Lower lobe of right lung (tissue), 2 donors: Measurements from ENCODE around the gene DHX57. TPM values are rescaled to one million over a fixed set of nuclear protein-coding genes. Genes with fewer than 3 reads are reported as not detected.
"Not testable (repeated sequence)": the region's sequence is repeated elsewhere in the genome, so short reads cannot be mapped to it uniquely, and the experiment has no call there.

Experiments used
- ATAC-seq, 2 donors: fragments of 200-7000 bp; cut with Tn5 transposase; one replicate each; pipeline ENCODE4 v1.9.1; 2020 to 2022; ENCODE audit warnings: mild to moderate bottlenecking in 2 of 2, moderate library complexity in 2 of 2
- DNase-seq: peaks from one replicate; pipeline ENCODE4 v3.0.0-alpha.2; 2020
- H3K27ac ChIP-seq: fragments of 200-600 bp; one replicate; pipeline ENCODE4 v1.8.0; 2022
- H3K27me3 ChIP-seq: fragments of 200-600 bp; one replicate; pipeline ENCODE4 v1.8.0; 2022; ENCODE audit warnings: low read depth
- H3K36me3 ChIP-seq: fragments of 200-600 bp; one replicate; pipeline ENCODE4 v1.8.0; 2022; ENCODE audit warnings: mild to moderate bottlenecking
- H3K4me1 ChIP-seq: fragments of 200-600 bp; one replicate; pipeline ENCODE4 v1.8.0; 2022
- H3K4me3 ChIP-seq: fragments of 200-600 bp; one replicate; pipeline ENCODE4 v1.8.0; 2022; ENCODE audit warnings: mild to moderate bottlenecking
- H3K9me3 ChIP-seq: fragments of 200-600 bp; one replicate; pipeline ENCODE4 v1.8.0; 2022
- intact Hi-C: fragments of 100-400 bp; cut with DNase I; formaldehyde crosslinking; loops from one replicate; pipeline ENCODE4 v1.11.0; 2022
- total RNA-seq: library from RNA; stranded (reverse); fragmentation: NEBNext Ultra II Directional; extraction: Animal tissue kit (Norgen Biotek cat#: 25700); gene quantifications from one replicate; pipeline ENCODE4 v1.2.1, GENCODE V29; 2021
- TF ChIP-seq, protein P1 (sequence below): fragments of 200-600 bp; IDR thresholded peaks from one replicate; pipeline ENCODE4 v1.8.0; 2022; ENCODE audit warnings: antibody characterized with exemption, mild to moderate bottlenecking
- donor health status: DM: no; HTN: yes; CAD: no; lungs with severe emphysema.

The DHX57 gene
- total RNA-seq, 1 donor from 2014 or later: 15.5 TPM

DNA sequence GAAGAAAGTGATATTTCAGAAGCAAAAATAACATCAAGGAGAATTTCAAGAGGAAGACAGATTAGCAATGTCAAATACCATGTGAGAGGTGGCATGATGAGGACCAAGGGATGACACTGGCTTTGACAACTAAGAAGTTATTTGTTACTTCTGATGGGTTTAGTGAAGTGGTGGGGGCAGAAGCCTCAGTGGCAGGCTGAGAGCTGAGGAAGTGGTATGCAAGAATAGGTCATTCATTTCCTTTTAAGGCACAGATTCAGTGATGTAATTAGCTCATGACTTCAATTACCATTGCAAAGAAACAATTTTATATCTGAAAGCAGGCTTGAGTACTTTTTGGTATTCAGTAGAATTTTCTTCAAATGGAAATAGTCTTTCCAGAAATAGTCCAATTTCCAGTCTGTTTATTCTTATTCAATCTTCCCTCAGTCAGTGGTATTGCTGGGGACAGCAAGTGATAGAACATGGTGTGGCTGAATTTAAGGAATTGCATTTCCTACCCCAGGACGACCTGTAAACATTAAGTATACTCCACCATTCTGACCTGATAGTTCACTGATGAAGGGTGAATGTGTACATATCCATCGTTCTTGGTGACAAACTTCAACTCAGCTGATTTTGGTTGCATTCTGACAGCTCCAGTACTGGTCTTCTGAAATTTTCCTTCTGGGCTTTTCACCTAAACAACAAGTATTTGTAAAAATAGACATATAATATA is 69.6 kb downstream of the DHX57 start:
- no peak overlapping the region for H3K27ac ChIP-seq
- intact Hi-C loops: no loop called here
- H3K4me1 ChIP-seq: no peaks in the 10 kb centered on the region
- ATAC-seq (no peak), DNase-seq (no peak)
- no peaks in the 10 kb centered on the region for H3K9me3 ChIP-seq
- TF ChIP-seq, protein P1, sequence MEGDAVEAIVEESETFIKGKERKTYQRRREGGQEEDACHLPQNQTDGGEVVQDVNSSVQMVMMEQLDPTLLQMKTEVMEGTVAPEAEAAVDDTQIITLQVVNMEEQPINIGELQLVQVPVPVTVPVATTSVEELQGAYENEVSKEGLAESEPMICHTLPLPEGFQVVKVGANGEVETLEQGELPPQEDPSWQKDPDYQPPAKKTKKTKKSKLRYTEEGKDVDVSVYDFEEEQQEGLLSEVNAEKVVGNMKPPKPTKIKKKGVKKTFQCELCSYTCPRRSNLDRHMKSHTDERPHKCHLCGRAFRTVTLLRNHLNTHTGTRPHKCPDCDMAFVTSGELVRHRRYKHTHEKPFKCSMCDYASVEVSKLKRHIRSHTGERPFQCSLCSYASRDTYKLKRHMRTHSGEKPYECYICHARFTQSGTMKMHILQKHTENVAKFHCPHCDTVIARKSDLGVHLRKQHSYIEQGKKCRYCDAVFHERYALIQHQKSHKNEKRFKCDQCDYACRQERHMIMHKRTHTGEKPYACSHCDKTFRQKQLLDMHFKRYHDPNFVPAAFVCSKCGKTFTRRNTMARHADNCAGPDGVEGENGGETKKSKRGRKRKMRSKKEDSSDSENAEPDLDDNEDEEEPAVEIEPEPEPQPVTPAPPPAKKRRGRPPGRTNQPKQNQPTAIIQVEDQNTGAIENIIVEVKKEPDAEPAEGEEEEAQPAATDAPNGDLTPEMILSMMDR: no peak
- no peaks in the 10 kb centered on the region for H3K27me3 ChIP-seq
- peaks cover 43% of the 10 kb centered on the region for H3K36me3 ChIP-seq
- H3K4me3 ChIP-seq: no peak overlapping the region

DNA sequence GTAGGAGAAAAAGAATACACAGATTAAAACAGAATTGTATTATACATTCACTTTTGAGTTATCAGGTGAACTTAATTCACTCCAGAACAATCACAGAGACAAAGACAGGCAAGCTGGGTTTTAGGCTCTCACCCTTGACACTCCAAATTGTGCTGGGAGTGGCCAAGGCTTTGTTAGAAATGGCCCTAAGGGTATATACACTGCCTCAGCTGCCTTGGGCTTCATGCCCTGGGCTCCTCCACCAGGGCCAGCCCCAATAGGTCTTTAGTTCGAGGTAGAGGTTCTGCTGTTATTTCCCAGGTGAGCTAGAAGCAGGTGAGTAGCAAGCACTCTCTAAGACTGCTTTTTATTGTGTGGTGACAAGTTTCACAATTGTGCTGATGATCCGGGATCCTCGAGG is 77.8 kb downstream of the DHX57 start:
- no peak overlapping the region for H3K27ac ChIP-seq
- H3K4me3 ChIP-seq: no peak overlapping the region
- no peak for ATAC-seq
- intact Hi-C loops: no loop called here
- H3K9me3 ChIP-seq: no peaks in the 10 kb centered on the region
- no peak for DNase-seq
- TF ChIP-seq, protein P1: no peak
- H3K36me3 ChIP-seq: peaks cover 22% of the 10 kb centered on the region
- no peaks in the 10 kb centered on the region for H3K4me1 ChIP-seq
- H3K27me3 ChIP-seq: no peaks in the 10 kb centered on the region

DNA sequence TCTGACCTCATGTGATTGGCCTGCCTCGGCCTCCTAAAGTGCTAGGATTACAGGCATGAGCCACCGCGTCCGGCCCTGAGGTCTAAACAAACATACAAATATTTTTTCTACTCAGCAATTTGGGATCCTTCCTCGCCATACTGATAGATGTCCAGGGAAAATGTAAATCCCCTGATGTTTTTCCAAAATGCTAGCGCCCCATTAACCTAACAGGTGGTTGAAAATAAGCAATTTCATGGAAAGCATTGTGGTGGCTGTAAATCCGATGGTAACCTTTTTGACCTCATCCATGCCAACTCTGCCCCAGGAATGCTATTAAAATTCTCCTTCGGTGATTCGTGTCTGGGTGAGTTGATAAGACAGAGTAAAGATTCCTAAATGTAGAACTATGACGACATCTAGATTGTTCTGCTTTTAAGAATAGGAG is 78.5 kb downstream of the DHX57 start:
- no peak overlapping the region for H3K27ac ChIP-seq
- intact Hi-C loops: no loop called here
- TF ChIP-seq, protein P1: no peak
- DNase-seq: no peak
- no peak for ATAC-seq
- H3K36me3 ChIP-seq: peaks cover 15% of the 10 kb centered on the region
- H3K4me3 ChIP-seq: no peak overlapping the region
- H3K27me3 ChIP-seq: no peaks in the 10 kb centered on the region
- no peaks in the 10 kb centered on the region for H3K9me3 ChIP-seq
- no peaks in the 10 kb centered on the region for H3K4me1 ChIP-seq

DNA sequence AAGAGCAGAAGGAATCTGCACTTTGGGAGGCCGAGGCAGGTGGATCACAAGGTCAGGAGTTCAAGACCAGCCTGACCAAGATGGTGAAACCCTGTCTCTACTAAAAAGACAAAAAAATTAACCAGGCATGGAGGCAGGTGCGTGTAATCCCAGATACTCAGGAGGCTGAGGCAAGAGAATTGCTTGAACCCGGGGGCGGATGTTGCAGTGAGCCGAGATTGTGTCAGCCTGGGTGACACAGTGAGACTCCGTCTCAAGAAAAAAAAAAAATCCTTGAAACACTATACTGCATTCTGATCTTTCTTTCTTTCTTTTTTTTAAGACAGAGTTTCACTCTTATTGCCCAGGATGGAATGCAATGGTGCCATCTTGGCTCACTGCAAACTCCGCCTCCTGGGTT is 80.7 kb downstream of the DHX57 start:
- H3K27me3 ChIP-seq, H3K4me3 ChIP-seq, ATAC-seq, DNase-seq, H3K27ac ChIP-seq, H3K4me1 ChIP-seq, intact Hi-C loops, H3K9me3 ChIP-seq: not testable (repeated sequence)
- peaks cover 12% of the 10 kb centered on the region for H3K36me3 ChIP-seq

DNA sequence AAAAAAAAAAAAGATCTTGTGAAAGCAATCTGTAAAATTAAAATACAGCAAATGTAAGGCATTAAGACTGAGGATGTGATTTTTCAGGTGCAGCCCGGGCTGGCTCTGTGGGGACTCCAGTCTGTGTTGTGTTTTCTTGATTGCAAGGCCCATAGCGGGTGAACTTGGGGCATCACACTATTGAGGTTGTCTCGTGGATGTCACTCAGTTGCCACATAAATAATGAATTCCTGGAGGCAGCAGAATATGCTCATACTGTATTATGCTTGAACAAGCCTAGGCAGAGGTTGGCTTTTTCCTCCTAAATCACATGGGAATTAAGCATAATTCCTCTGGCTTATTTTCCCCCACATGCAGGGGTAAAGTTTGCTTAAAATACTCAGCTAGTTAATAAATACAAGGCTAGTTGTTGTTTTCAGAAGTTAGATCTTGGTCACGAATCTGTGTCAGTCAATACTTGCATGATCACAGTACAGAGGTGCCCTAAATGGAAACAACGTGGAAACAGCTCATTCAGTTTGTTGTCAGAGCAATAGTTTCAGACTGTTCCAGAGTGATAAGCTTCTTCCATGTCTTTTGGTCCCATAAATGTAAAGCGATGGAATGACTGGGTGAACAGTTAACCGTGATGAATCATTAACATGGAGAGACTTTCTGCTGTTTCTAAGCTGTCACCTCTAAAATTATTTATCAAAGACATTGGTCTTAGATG is 81.3 kb downstream of the DHX57 start:
- ATAC-seq: no peak

More for the DNA sequence above, 81.3 kb downstream of the DHX57 start:
- no peak overlapping the region for H3K4me3 ChIP-seq
- no peaks in the 10 kb centered on the region for H3K9me3 ChIP-seq
- DNase-seq: no peak
- H3K36me3 ChIP-seq: peaks cover 12% of the 10 kb centered on the region
- TF ChIP-seq, protein P1: no peak
- no peaks in the 10 kb centered on the region for H3K27me3 ChIP-seq
- intact Hi-C loops: no loop called here
- no peaks in the 10 kb centered on the region for H3K4me1 ChIP-seq
- H3K27ac ChIP-seq: no peak overlapping the region
